SU-DHL-6 (cell line): ENCODE data around the gene GSDME.

ENCODE experiments used
- EZH2phosphoT487 ChIP-seq: fragments of 200-600 bp; sonication (generic), shearing (Covaris generic); conservative IDR thresholded peaks from 2 replicates; pipeline ENCODE4 v1.6.1; 2018; ENCODE audit warnings: mild to moderate bottlenecking, antibody characterized with exemption, low read length, moderate library complexity, mixed read lengths
- TF ChIP-seq, protein P1 (sequence below): fragments of 200-600 bp; sonication (generic); IDR thresholded peaks from one replicate; pipeline ENCODE4 v1.5.1; 2017; ENCODE audit warnings: antibody characterized with exemption, mild to moderate bottlenecking, low read length, moderate library complexity; ENCODE audit not compliant: insufficient read depth, poor library complexity, severe bottlenecking

DNA sequence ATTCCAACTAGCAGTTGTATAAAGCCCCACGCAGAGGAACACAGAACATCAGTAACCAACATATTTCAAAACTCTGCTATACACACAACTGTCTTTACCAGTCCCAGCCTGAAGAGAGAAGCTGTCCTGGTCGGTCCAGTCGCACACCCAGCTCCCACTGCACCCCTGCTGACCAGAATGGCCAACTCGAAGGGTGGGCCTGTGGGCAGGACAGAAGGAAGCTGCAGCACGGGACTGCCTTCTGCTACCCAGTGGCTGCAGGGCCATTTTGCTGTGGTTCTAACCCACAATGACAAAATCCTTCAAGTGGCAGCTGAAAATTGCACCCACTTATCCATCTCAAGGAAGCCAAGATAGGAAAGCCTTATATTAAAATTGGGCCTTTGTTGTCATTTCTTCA is 48.2 kb downstream of the GSDME start:
- TF ChIP-seq, protein P1, sequence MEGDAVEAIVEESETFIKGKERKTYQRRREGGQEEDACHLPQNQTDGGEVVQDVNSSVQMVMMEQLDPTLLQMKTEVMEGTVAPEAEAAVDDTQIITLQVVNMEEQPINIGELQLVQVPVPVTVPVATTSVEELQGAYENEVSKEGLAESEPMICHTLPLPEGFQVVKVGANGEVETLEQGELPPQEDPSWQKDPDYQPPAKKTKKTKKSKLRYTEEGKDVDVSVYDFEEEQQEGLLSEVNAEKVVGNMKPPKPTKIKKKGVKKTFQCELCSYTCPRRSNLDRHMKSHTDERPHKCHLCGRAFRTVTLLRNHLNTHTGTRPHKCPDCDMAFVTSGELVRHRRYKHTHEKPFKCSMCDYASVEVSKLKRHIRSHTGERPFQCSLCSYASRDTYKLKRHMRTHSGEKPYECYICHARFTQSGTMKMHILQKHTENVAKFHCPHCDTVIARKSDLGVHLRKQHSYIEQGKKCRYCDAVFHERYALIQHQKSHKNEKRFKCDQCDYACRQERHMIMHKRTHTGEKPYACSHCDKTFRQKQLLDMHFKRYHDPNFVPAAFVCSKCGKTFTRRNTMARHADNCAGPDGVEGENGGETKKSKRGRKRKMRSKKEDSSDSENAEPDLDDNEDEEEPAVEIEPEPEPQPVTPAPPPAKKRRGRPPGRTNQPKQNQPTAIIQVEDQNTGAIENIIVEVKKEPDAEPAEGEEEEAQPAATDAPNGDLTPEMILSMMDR, result no peak
- no peak for TF ChIP-seq EZH2phosphoT487
